NCI-H2107 treated with DMSO at 0.1 percent for 48 hours (cell line): ENCODE results near the gene CYS1.

Experiments used
- DNase-seq: peaks from one replicate; lab custom pipeline; 2025; ENCODE audit not compliant: unreplicated experiment; lab: John Stamatoyannopoulos, UW

CYS1 gene

GRCh38 chr2:10052216-10052615, 28.0 kb downstream of the CYS1 start:
- no peak for DNase-seq

GRCh38 chr2:10048501-10049171, 31.6 kb downstream of the CYS1 start:
- peak; percentile 39 for DNase-seq

GRCh38 chr2:10047616-10048500, 32.4 kb downstream of the CYS1 start:
- DNase-seq = no peak

GRCh38 chr2:10046931-10047330, 33.3 kb downstream of the CYS1 start:
- no peak for DNase-seq

GRCh38 chr2:10045561-10046355, 34.5 kb downstream of the CYS1 start:
- DNase-seq = no peak

GRCh38 chr2:10043906-10044601, 36.2 kb downstream of the CYS1 start:
- DNase-seq = no peak

- peak; percentile 18 for DNase-seq
Measured at GRCh38 chr2:10043256-10043905, 36.8 kb downstream of the CYS1 start, which contains the start of gene KLF11. Gene KLF11, plus strand, starts transcription at chr2:10043550. Its CDS starts 167 bp downstream, at chr2:10043717.

GRCh38 chr2:10042301-10043161, 37.7 kb downstream of the CYS1 start:
- DNase-seq = no peak

GRCh38 chr2:10041711-10042110, 38.5 kb downstream of the CYS1 start:
- DNase-seq = no peak

GRCh38 chr2:10039658-10040410, 40.4 kb downstream of the CYS1 start:
- no peak for DNase-seq

- DNase-seq = no peak
Measured at GRCh38 chr2:10038716-10039115, 41.5 kb downstream of the CYS1 start.

GRCh38 chr2:10038123-10038522, 42.1 kb downstream of the CYS1 start:
- DNase-seq = no peak

GRCh38 chr2:10036095-10036884, 43.9 kb downstream of the CYS1 start:
- no peak for DNase-seq

- DNase-seq = no peak
Measured at GRCh38 chr2:10035633-10036032, 44.6 kb downstream of the CYS1 start.

- no peak for DNase-seq
Measured at GRCh38 chr2:10035053-10035422, 45.2 kb downstream of the CYS1 start.

GRCh38 chr2:10034333-10035052, 45.7 kb downstream of the CYS1 start:
- DNase-seq = no peak

GRCh38 chr2:10033251-10034006, 46.8 kb downstream of the CYS1 start:
- DNase-seq = no peak
